Renal cortex interstitium (tissue), 15 donors: Measurements from ENCODE around the gene UCHL5. TPM values are rescaled to one million over a fixed set of nuclear protein-coding genes. Genes with fewer than 3 reads are reported as not detected.
A peak's percentile ranks its signal among the peaks of the same experiment; 100 is the strongest.

ENCODE experiments used
- DNase-seq, 11 donors: peaks; one replicate each; pipeline ENCODE4 v3.0.0-alpha.2; 2013; ENCODE audit warnings: low read depth in 9 of 11, low spot score in 4 of 11; ENCODE audit errors: extremely low read depth in 1 of 11
- long read RNA-seq, 16 experiments: transcript quantifications; one replicate each; lab custom pipeline, GENCODE V29; 2026
- polyA plus RNA-seq, 3 donors: library from polyadenylated mRNA; unstranded; fragments of 120-200 nt; gene quantifications; one replicate each; pipeline ENCODE4 v1.2.1, GENCODE V29; 2013; ENCODE audit not compliant: insufficient read length in 3 of 3

The UCHL5 gene
- 10 to 100 TPM; 36.9 to 48.7 (median 43.3) TPM for polyA plus RNA-seq
- long read RNA-seq, donor 1, full-length matches to known transcripts = 4 of 4 reads
- long read RNA-seq, donor 1, partial matches to known transcripts = 0 of 4 reads
- long read RNA-seq, donor 1, other reads (novel, unspliced or antisense) = 0 of 4 reads
- long read RNA-seq, donor 2, full-length matches to known transcripts = 3 of 8 reads
- long read RNA-seq, donor 2, partial matches to known transcripts = 5 of 8 reads
- long read RNA-seq, donor 2, other reads (novel, unspliced or antisense) = 0 of 8 reads
- long read RNA-seq, donor 3, full-length matches to known transcripts = 6 of 6 reads
- long read RNA-seq, donor 3, partial matches to known transcripts = 0 of 6 reads
- long read RNA-seq, donor 3, other reads (novel, unspliced or antisense) = 0 of 6 reads
- long read RNA-seq, donor 4, full-length matches to known transcripts = 10 of 10 reads
- long read RNA-seq, donor 4, partial matches to known transcripts = 0 of 10 reads
- long read RNA-seq, donor 4, other reads (novel, unspliced or antisense) = 0 of 10 reads
- long read RNA-seq, donor 5 = 0 reads
- long read RNA-seq, donor 6, full-length matches to known transcripts = 4 of 4 reads
- long read RNA-seq, donor 6, partial matches to known transcripts = 0 of 4 reads
- long read RNA-seq, donor 6, other reads (novel, unspliced or antisense) = 0 of 4 reads
- long read RNA-seq, donor 7, full-length matches to known transcripts = 4 of 9 reads
- long read RNA-seq, donor 7, partial matches to known transcripts = 5 of 9 reads
- long read RNA-seq, donor 7, other reads (novel, unspliced or antisense) = 0 of 9 reads
- long read RNA-seq, donor 8, full-length matches to known transcripts = 11 of 44 reads
- long read RNA-seq, donor 8, partial matches to known transcripts = 20 of 44 reads
- long read RNA-seq, donor 8, other reads (novel, unspliced or antisense) = 13 of 44 reads
- long read RNA-seq, donor 9, full-length matches to known transcripts = 12 of 12 reads
- long read RNA-seq, donor 9, partial matches to known transcripts = 0 of 12 reads
- long read RNA-seq, donor 9, other reads (novel, unspliced or antisense) = 0 of 12 reads
- long read RNA-seq, donor 10, full-length matches to known transcripts = 9 of 9 reads
- long read RNA-seq, donor 10, partial matches to known transcripts = 0 of 9 reads
- long read RNA-seq, donor 10, other reads (novel, unspliced or antisense) = 0 of 9 reads
- long read RNA-seq, donor 11, full-length matches to known transcripts = 11 of 11 reads
- long read RNA-seq, donor 11, partial matches to known transcripts = 0 of 11 reads
- long read RNA-seq, donor 11, other reads (novel, unspliced or antisense) = 0 of 11 reads
- long read RNA-seq, donor 12, partial matches to known transcripts = 0 of 1 reads
- long read RNA-seq, donor 12, other reads (novel, unspliced or antisense) = 0 of 1 reads
- long read RNA-seq, donor 13, full-length matches to known transcripts = 5 of 5 reads
- long read RNA-seq, donor 13, partial matches to known transcripts = 0 of 5 reads
- long read RNA-seq, donor 13, other reads (novel, unspliced or antisense) = 0 of 5 reads
- long read RNA-seq, donor 14, full-length matches to known transcripts = 8 of 18 reads
- long read RNA-seq, donor 14, partial matches to known transcripts = 0 of 18 reads
- long read RNA-seq, donor 14, other reads (novel, unspliced or antisense) = 10 of 18 reads
- long read RNA-seq, donor 15, full-length matches to known transcripts = 2 of 2 reads
- long read RNA-seq, donor 15, partial matches to known transcripts = 0 of 2 reads
- long read RNA-seq, donor 15, other reads (novel, unspliced or antisense) = 0 of 2 reads
- long read RNA-seq, donor 16, full-length matches to known transcripts = 20 of 167 reads
- long read RNA-seq, donor 16, partial matches to known transcripts = 119 of 167 reads
- long read RNA-seq, donor 16, other reads (novel, unspliced or antisense) = 28 of 167 reads

- peak; percentile 90 to 98 (median 95) for DNase-seq
Measured at GRCh38 chr1:193059282-193060114, at the start of gene UCHL5, which contains the start of gene RO60. Gene UCHL5, minus strand, starts transcription at chr1:193059360. Its CDS starts 100 bp downstream, at chr1:193059260. Gene RO60, plus strand, starts transcription at chr1:193059612. Its CDS starts 9,443 bp downstream, at chr1:193069055.

GRCh38 chr1:193108471-193108870 is 49.3 kb upstream of the UCHL5 start:
- no peak for DNase-seq

GRCh38 chr1:193105821-193106177 is 46.6 kb upstream of the UCHL5 start:
- no peak for DNase-seq

GRCh38 chr1:193104907-193105820 is 46.0 kb upstream of the UCHL5 start, which contains the start of gene GLRX2:
Gene GLRX2, minus strand, starts transcription at chr1:193105414. Its CDS starts 32 bp downstream, at chr1:193105382.
- DNase-seq = peak; percentile 44 to 78 (median 70)

- peak in 4 of 11 donors; percentile 16 to 37 (median 30) for DNase-seq
Measured at GRCh38 chr1:193104502-193104906, 45.3 kb upstream of the UCHL5 start.

- no peak for DNase-seq
Measured at GRCh38 chr1:193103759-193104501, 44.8 kb upstream of the UCHL5 start.

- DNase-seq = no peak
Measured at GRCh38 chr1:193102662-193103061, 43.5 kb upstream of the UCHL5 start.

- no peak for DNase-seq
Measured at GRCh38 chr1:193094112-193094511, 35.0 kb upstream of the UCHL5 start.

- DNase-seq = no peak
Measured at GRCh38 chr1:193090865-193091264, 31.7 kb upstream of the UCHL5 start.

- no peak for DNase-seq
Measured at GRCh38 chr1:193087893-193088292, 28.7 kb upstream of the UCHL5 start.

- DNase-seq = no peak
Measured at GRCh38 chr1:193086342-193086741, 27.2 kb upstream of the UCHL5 start.

GRCh38 chr1:193085263-193085662 is 26.1 kb upstream of the UCHL5 start:
- DNase-seq = no peak

- DNase-seq = no peak
Measured at GRCh38 chr1:193083365-193084088, 24.4 kb upstream of the UCHL5 start.

- DNase-seq = no peak
Measured at GRCh38 chr1:193079187-193079586, 20.0 kb upstream of the UCHL5 start.
